ENCODE results near the gene LRPPRC.

- no peak for TF ChIP-seq CTCF (conservative IDR thresholded peaks at IDR 0.05 in 1 of 2, IDR thresholded peaks at IDR 0.05 in 1 of 2; ENCODE audit: extremely low read depth in 1 of 2, insufficient read depth in 1 of 2, low read depth in 1 of 2, low read length in 2 of 2)
- no peak for TF ChIP-seq EZH2 (IDR thresholded peaks at IDR 0.05; ENCODE audit: borderline replicate concordance, low read length)
Measured at GRCh38 chr2:43882312-43882711, 113.5 kb downstream of the LRPPRC start.

Data from mammary epithelial cell (primary cell).